ENCODE data around the gene TDRD3.

DNA sequence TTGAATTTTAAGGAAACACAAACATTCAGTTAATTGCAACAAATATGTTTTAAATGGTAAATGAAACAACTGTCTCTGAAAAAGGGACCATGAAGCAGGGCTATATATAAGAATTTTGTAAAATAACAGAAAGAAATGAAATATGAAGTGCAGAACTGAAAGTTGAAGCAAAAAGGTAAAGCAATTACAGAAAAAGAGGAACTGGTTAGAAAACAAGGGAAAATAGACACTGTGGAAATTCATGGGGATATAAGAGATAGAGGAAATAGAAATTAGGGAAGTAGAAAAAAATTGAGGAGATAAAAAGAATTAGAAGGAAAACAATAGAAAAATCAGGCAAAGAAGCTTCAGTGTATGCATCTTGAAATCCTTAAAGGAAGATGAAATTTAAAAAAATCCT lies 40.0 kb upstream of the TDRD3 start:
- TF ChIP-seq, protein P1, sequence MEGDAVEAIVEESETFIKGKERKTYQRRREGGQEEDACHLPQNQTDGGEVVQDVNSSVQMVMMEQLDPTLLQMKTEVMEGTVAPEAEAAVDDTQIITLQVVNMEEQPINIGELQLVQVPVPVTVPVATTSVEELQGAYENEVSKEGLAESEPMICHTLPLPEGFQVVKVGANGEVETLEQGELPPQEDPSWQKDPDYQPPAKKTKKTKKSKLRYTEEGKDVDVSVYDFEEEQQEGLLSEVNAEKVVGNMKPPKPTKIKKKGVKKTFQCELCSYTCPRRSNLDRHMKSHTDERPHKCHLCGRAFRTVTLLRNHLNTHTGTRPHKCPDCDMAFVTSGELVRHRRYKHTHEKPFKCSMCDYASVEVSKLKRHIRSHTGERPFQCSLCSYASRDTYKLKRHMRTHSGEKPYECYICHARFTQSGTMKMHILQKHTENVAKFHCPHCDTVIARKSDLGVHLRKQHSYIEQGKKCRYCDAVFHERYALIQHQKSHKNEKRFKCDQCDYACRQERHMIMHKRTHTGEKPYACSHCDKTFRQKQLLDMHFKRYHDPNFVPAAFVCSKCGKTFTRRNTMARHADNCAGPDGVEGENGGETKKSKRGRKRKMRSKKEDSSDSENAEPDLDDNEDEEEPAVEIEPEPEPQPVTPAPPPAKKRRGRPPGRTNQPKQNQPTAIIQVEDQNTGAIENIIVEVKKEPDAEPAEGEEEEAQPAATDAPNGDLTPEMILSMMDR (conservative IDR thresholded peaks at IDR 0.05): no peak
- no peak for TF ChIP-seq EZH2 (IDR thresholded peaks at IDR 0.05; ENCODE audit: low read depth)
